ENCODE measurements around the gene POLE4. TPM values are rescaled to one million over a fixed set of nuclear protein-coding genes. Genes with fewer than 3 reads are reported as not detected.

POLE4 gene
- total RNA-seq, 1 experiment from 2014 or later = 34.4 TPM

DNA sequence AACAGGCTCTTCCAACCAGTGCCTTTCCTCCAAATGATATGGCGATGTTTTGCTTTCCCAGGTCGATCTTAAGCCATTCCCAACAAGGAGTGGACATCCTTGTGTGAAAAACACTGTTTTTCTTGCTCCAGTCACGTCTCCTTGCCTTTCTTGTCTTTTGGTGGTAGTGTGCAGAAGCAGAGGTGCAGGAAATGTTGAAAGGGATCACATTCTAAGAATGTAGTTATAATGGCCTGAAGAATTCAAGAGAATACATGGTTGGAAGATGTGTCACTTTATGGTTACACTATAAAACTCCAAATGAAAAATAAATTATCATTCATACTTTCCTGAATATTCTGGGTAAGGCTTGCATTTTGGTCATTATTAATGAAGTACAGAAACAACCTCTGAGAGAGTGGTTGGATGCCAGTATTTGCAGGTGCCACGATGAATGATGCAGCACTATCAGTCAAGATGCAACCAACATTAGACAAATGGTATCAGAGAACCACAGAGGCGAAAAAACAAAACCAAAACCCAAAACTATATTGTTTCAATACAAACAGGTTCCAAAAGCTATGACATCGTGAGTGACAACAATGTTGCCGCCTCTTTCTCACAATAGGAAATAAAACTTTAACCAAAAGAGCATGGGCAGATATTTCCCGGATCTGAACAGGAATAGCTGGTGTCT, 27.5 kb upstream of the POLE4 start:
- Histone ChIP-seq H3K56ac (ENCODE audit: insufficient read length, low read depth, low read length) (no peak overlapping the region), H3T11ph (ENCODE audit: low read length) (no peak overlapping the region), H4K20me1 (ENCODE audit: control insufficient read depth, insufficient read depth, insufficient read length) (no peaks in the 10 kb centered on the region), H3K4ac (ENCODE audit: low read depth, low read length) (no peak overlapping the region), H2BK15ac (ENCODE audit: low read depth, low read length) (no peak overlapping the region), H3K4me1 (ENCODE audit: insufficient read depth, low read length) (no peaks in the 10 kb centered on the region), H3K23ac (ENCODE audit: insufficient read length, low read depth, low read length) (no peak overlapping the region), H3K23me2 (ENCODE audit: insufficient read length, low read depth, low read length, poor library complexity, severe bottlenecking) (no peaks in the 10 kb centered on the region), H2BK12ac (ENCODE audit: insufficient read length, low read depth, low read length) (no peak overlapping the region), H2BK120ac (ENCODE audit: low read depth, low read length, poor library complexity, severe bottlenecking) (no peak overlapping the region), H3K27ac (ENCODE audit: insufficient read length, low read depth, low read length) (no peak overlapping the region), H3K9me3 (ENCODE audit: control insufficient read depth, low read depth, low read length) (no peaks in the 10 kb centered on the region), H4K5ac (ENCODE audit: insufficient read length, low read depth, low read length) (no peak overlapping the region), H3K27me3 (ENCODE audit: insufficient read depth, low read length) (no peaks in the 10 kb centered on the region), H2AK5ac (ENCODE audit: insufficient read length, low read length) (no peak overlapping the region), H2BK20ac (ENCODE audit: low read depth, low read length, poor library complexity, severe bottlenecking) (no peak overlapping the region), H3K4me2 (ENCODE audit: insufficient read depth, insufficient read length, low read length) (no peak overlapping the region), H3K18ac (ENCODE audit: insufficient read length, low read depth, low read length) (no peak overlapping the region), H3K79me1 (ENCODE audit: insufficient read depth, low read depth, low read length, poor library complexity, severe bottlenecking) (no peaks in the 10 kb centered on the region), H2AFZ (ENCODE audit: low read length) (no peak overlapping the region), H4K91ac (ENCODE audit: insufficient read length, low read depth, low read length) (no peak overlapping the region), H2BK5ac (ENCODE audit: insufficient read length, low read length) (no peak overlapping the region), H3K9ac (ENCODE audit: extremely low read depth, insufficient read length, low read length) (no peak overlapping the region), H3K14ac (ENCODE audit: insufficient read depth, low read length) (no peak overlapping the region), H4K8ac (replicated peaks; ENCODE audit: insufficient read length, low read depth, low read length) (no peak overlapping the region), H3K79me2 (ENCODE audit: insufficient read depth, low read length) (no peaks in the 10 kb centered on the region)
- WGBS (ENCODE audit: extremely low coverage, insufficient read length, low lambda C conversion rate) = no CpG with 5 or more reads among the region's 8 CpGs
- peaks cover 7% of the 10 kb centered on the region; the same call in 1 of the 2 replicates for H3K27me3 Mint-ChIP-seq (ENCODE audit: low read depth)
- no peaks in the 10 kb centered on the region for H3K9me3 Mint-ChIP-seq
- DNase-seq = no peak
- no peaks in the 10 kb centered on the region; a peak in 1 of 7 replicates for H3K36me3 Mint-ChIP-seq (ENCODE audit: insufficient read depth in 1 of 3, low read depth in 3 of 3)
- TF ChIP-seq, protein P1, sequence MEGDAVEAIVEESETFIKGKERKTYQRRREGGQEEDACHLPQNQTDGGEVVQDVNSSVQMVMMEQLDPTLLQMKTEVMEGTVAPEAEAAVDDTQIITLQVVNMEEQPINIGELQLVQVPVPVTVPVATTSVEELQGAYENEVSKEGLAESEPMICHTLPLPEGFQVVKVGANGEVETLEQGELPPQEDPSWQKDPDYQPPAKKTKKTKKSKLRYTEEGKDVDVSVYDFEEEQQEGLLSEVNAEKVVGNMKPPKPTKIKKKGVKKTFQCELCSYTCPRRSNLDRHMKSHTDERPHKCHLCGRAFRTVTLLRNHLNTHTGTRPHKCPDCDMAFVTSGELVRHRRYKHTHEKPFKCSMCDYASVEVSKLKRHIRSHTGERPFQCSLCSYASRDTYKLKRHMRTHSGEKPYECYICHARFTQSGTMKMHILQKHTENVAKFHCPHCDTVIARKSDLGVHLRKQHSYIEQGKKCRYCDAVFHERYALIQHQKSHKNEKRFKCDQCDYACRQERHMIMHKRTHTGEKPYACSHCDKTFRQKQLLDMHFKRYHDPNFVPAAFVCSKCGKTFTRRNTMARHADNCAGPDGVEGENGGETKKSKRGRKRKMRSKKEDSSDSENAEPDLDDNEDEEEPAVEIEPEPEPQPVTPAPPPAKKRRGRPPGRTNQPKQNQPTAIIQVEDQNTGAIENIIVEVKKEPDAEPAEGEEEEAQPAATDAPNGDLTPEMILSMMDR (conservative IDR thresholded peaks at IDR 0.05) = no peak
- H3K4me3 Mint-ChIP-seq = no peak overlapping the region
- no peaks in the 10 kb centered on the region; a peak in 1 of 4 replicates for H3K4me1 Mint-ChIP-seq
- no peak overlapping the region for H3K27ac Mint-ChIP-seq

All from H9 (cell line).